Endothelial cell of umbilical vein (primary cell): ENCODE measurements around the gene CELSR3. TPM values are rescaled to one million over a fixed set of nuclear protein-coding genes. Genes with fewer than 3 reads are reported as not detected.

Source experiments
- BruUV-seq: library from RNA; stranded (reverse); fragments of 400-500 nt; replicated peaks from 2 replicates; lab custom pipeline; 2021; lab: Mats Ljungman, UMichigan
- CTCF ChIA-PET: fragments of 300-600, 350-600 bp; sonication (Branson Sonifier 250); formaldehyde crosslinking; loops from one replicate; lab custom pipeline; 2021; ENCODE audit warnings: antibody characterized with exemption, inconsistent platforms; lab: Charles Lee
- POLR2A ChIA-PET: fragments of 300-600, 350-600 bp; sonication (Branson Sonifier 250); formaldehyde crosslinking; loops from one replicate; lab custom pipeline; 2021; ENCODE audit warnings: antibody characterized with exemption, inconsistent platforms; lab: Charles Lee
- DNase-seq: peaks from one replicate; pipeline ENCODE4 v3.0.0-alpha.2; 2011; ENCODE audit warnings: low read depth, low spot score
- FAIRE-seq: peaks from 2 replicates; lab custom pipeline; 2011; peaks lifted over from hg19 to GRCh38; lab: Jason Lieb, UNC
- H2AFZ ChIP-seq: 2 replicates; pipeline ENCODE4 v1.6.0; 2012; ENCODE audit warnings: low read depth, low read length, control low read depth, inconsistent platforms
- H3K27ac ChIP-seq: 2 replicates; pipeline ENCODE4 v1.5.1; 2011; ENCODE audit warnings: low read depth, mild to moderate bottlenecking, control low read depth, low read length, moderate library complexity; ENCODE audit not compliant: insufficient read depth
- H3K27me3 ChIP-seq, 2 experiments: 2 replicates each; pipeline versions ENCODE4 v1.6.0 to v1.6.1; 2011; ENCODE audit warnings: low read length in 2 of 2, mixed read lengths in 1 of 2; ENCODE audit not compliant: control insufficient read depth in 2 of 2, insufficient read depth in 2 of 2
- H3K36me3 ChIP-seq, 2 experiments: 2 replicates in 1 of 2; 3 replicates in 1 of 2; pipeline ENCODE4 v1.5.1; 2011; ENCODE audit warnings: low read length in 2 of 2, mild to moderate bottlenecking in 1 of 2, moderate library complexity in 1 of 2; ENCODE audit not compliant: control insufficient read depth in 2 of 2, insufficient read depth in 2 of 2; ENCODE audit errors: extremely low read depth in 1 of 2
- H3K4me1 ChIP-seq: 3 replicates; pipeline ENCODE4 v1.5.1; 2011; ENCODE audit warnings: mild to moderate bottlenecking, low read length; ENCODE audit not compliant: control insufficient read depth, insufficient read depth; ENCODE audit errors: extremely low read depth
- H3K4me2 ChIP-seq: 2 replicates; pipeline ENCODE4 v1.6.1; 2011; ENCODE audit warnings: low read length, control low read depth, mixed read lengths; ENCODE audit not compliant: insufficient read depth
- H3K4me3 ChIP-seq, 3 experiments: fragments of 200-600 bp in 1 of 3; sonication (generic), shearing (Covaris generic) in 1 of 3; replicated peaks in 1 of 3; 2 replicates each; pipeline ENCODE4 v1.5.1; 2011 to 2016; ENCODE audit warnings: control low read depth in 3 of 3, low read length in 3 of 3, mild to moderate bottlenecking in 2 of 3, inconsistent platforms in 1 of 3, low read depth in 1 of 3, moderate library complexity in 1 of 3; ENCODE audit not compliant: insufficient read depth in 1 of 3
- H3K79me2 ChIP-seq: 2 replicates; pipeline ENCODE4 v1.6.0; 2012; ENCODE audit warnings: low read length, inconsistent platforms; ENCODE audit not compliant: control insufficient read depth, insufficient read depth
- H3K9ac ChIP-seq: replicated peaks from 2 replicates; pipeline ENCODE3; 2011; ENCODE audit warnings: low read length, control low read depth; ENCODE audit not compliant: insufficient read depth; ENCODE audit errors: extremely low read depth
- H3K9me1 ChIP-seq: replicated peaks from 3 replicates; pipeline ENCODE4 v1.6.0; 2011; ENCODE audit warnings: mild to moderate bottlenecking, low read length; ENCODE audit not compliant: control insufficient read depth, insufficient read depth; ENCODE audit errors: extremely low read depth
- H3K9me3 ChIP-seq: replicated peaks from 2 replicates; pipeline ENCODE4 v1.5.1; 2012; ENCODE audit warnings: low read length, inconsistent platforms; ENCODE audit not compliant: control insufficient read depth, insufficient read depth
- H4K20me1 ChIP-seq: replicated peaks from 2 replicates; pipeline ENCODE3; 2011; ENCODE audit warnings: mild to moderate bottlenecking, low read length; ENCODE audit not compliant: control insufficient read depth, insufficient read depth; ENCODE audit errors: extremely low read depth
- EZH2 ChIP-seq: IDR thresholded peaks from 2 replicates; pipeline ENCODE4 v1.6.1; 2012; ENCODE audit warnings: borderline replicate concordance, low read depth, mild to moderate bottlenecking, moderate library complexity, low read length, inconsistent platforms; ENCODE audit not compliant: severe bottlenecking
- FOS ChIP-seq: IDR thresholded peaks from 2 replicates; pipeline ENCODE4 v1.6.1; 2011; ENCODE audit warnings: mild to moderate bottlenecking, low read length, moderate library complexity, borderline replicate concordance; ENCODE audit not compliant: insufficient read depth
- GATA2 ChIP-seq: IDR thresholded peaks from 2 replicates; pipeline ENCODE4 v1.7.0; 2011; ENCODE audit warnings: low read depth, mild to moderate bottlenecking, moderate library complexity, mixed read lengths, low read length; ENCODE audit not compliant: insufficient read length, insufficient read depth
- JUN ChIP-seq: IDR thresholded peaks from 2 replicates; pipeline ENCODE4 v1.6.1; 2011; ENCODE audit warnings: borderline replicate concordance, low read depth; ENCODE audit not compliant: insufficient read length, insufficient read depth
- MYC ChIP-seq: IDR thresholded peaks from one replicate; pipeline ENCODE4 v1.6.1; 2011; ENCODE audit warnings: mild to moderate bottlenecking, low read depth, low read length
- POLR2A ChIP-seq: IDR thresholded peaks from 2 replicates; pipeline ENCODE4 v1.6.1; 2012; ENCODE audit warnings: low read depth, mild to moderate bottlenecking, control low read depth, low read length
- POLR2AphosphoS5 ChIP-seq: IDR thresholded peaks from 2 replicates; pipeline ENCODE4 v1.6.1; 2012; ENCODE audit warnings: low read depth, mild to moderate bottlenecking, control low read depth, low read length, moderate library complexity; ENCODE audit not compliant: insufficient read depth
- dilution Hi-C: fragments of 300-500 bp; cut with MboI; formaldehyde crosslinking; loops from one replicate; pipeline ENCODE4 v1.15.0; 2019; ENCODE audit warnings: low sequenced_read_pairs; ENCODE audit not compliant: extremely low pct_ligation_motif_present
- intact Hi-C: fragments of 100-400 bp; cut with micrococcal nuclease; formaldehyde crosslinking; loops from one replicate; pipeline ENCODE4 v1.10.0; 2022
- polyA plus RNA-seq, 4 experiments: library from polyadenylated mRNA; depleted of rRNA in 3 of 4; stranded (reverse) in 3 of 4; unstranded in 1 of 4; fragments of >200 nt; gene quantifications; 2 replicates each; pipeline versions ENCODE4 v1.2.1 to v1.2.3, GENCODE V29; 2011 to 2012; ENCODE audit warnings: missing spikeins in 1 of 4
- total RNA-seq: library from RNA; stranded (reverse); gene quantifications from 2 replicates; pipeline ENCODE4 v1.2.3, GENCODE V29; 2021
- TF ChIP-seq, protein P1 (sequence below): IDR thresholded peaks from 2 replicates; pipeline ENCODE4 v1.6.1; 2011; ENCODE audit not compliant: insufficient read depth, insufficient read length
- TF ChIP-seq, protein P2 (sequence below), 2 donors: IDR thresholded peaks; 1 replicate in 1 of 2; 2 replicates in 1 of 2; pipeline ENCODE4 v1.5.1; 2011; ENCODE audit warnings: low read length in 2 of 2, mild to moderate bottlenecking in 2 of 2, moderate library complexity in 2 of 2, control low read depth in 1 of 2, inconsistent platforms in 1 of 2, low read depth in 1 of 2; ENCODE audit not compliant: insufficient read depth in 1 of 2; ENCODE audit errors: extremely low read depth in 1 of 2

The CELSR3 gene
- total and polyA plus RNA-seq, 2 donors (not counting 3 experiments of a cell fraction or from before 2014, with no cell fraction given), result 0.25 to 0.71 TPM

DNA sequence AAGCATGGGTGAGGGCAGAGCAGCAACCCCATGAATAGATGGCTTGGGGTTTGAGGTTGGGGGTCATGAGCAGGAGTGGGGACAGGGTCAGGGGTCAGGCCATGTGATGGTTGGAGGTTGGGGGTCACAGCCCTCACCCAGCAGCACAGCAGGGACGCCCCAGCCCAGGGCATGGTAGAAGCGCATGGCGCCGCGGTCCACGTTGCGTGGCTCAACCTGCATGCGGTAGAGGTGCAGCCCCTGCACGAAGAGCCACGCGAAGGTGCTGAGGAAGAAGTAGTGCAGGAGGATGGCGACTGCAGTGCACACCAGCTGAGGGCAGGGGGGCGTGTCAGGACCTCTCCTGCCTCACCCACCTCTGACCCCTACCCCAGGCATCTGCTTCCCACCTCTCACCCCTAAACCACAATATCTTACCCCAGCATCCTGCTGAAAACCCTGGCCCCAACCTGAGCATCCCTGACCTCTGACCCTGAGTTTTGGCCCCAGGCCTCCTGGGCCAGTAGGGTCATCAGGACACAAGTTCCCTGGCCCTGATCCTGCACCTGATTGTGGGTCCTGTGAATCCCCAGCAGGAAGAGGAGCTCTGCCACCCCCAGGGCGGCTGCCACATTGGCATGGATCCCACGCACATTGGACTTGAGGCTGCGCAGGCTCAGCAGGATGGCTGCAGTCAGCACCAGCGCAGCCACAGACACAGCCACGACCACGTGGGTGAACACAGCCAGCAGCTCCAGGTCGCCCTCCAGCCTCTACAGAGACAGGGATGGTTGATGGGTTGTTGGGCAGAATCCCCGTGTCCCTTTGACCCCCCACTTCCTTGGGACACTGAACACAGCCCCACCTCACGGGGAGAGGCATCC lies 17.6 kb downstream of the CELSR3 start:
- Histone ChIP-seq H3K4me1 (no peaks in the 10 kb centered on the region), H3K9ac (no peak overlapping the region), H3K27me3 (no peaks in the 10 kb centered on the region), H2AFZ (no peak overlapping the region), H3K36me3 (no peaks in the 10 kb centered on the region), H3K4me3 (no peak overlapping the region), H3K27ac (no peak overlapping the region), H3K9me1 (no peaks in the 10 kb centered on the region), H4K20me1 (no peaks in the 10 kb centered on the region), H3K79me2 (no peaks in the 10 kb centered on the region), H3K4me2 (no peak overlapping the region), H3K9me3 (no peaks in the 10 kb centered on the region)
- no TSS peak for BruUV-seq
- dilution Hi-C loops, result no loop called here
- ChIA-PET CTCF (interaction anchor here (1.9 kb wide), 1 partner anchor 12 kb away, joined by 8 read pairs; no protein-coding TSS in a partner anchor), POLR2A (no interaction called here)
- FAIRE-seq (no peak), DNase-seq (no peak)
- intact Hi-C loops, result no loop called here
- TF ChIP-seq, protein P1, sequence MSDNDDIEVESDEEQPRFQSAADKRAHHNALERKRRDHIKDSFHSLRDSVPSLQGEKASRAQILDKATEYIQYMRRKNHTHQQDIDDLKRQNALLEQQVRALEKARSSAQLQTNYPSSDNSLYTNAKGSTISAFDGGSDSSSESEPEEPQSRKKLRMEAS, result no peak
- no peak for TF ChIP-seq MYC
- no peak for TF ChIP-seq POLR2A
- TF ChIP-seq, protein P2, sequence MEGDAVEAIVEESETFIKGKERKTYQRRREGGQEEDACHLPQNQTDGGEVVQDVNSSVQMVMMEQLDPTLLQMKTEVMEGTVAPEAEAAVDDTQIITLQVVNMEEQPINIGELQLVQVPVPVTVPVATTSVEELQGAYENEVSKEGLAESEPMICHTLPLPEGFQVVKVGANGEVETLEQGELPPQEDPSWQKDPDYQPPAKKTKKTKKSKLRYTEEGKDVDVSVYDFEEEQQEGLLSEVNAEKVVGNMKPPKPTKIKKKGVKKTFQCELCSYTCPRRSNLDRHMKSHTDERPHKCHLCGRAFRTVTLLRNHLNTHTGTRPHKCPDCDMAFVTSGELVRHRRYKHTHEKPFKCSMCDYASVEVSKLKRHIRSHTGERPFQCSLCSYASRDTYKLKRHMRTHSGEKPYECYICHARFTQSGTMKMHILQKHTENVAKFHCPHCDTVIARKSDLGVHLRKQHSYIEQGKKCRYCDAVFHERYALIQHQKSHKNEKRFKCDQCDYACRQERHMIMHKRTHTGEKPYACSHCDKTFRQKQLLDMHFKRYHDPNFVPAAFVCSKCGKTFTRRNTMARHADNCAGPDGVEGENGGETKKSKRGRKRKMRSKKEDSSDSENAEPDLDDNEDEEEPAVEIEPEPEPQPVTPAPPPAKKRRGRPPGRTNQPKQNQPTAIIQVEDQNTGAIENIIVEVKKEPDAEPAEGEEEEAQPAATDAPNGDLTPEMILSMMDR (IDR thresholded peaks at IDR 0.05; ENCODE audit: extremely low read depth in 1 of 2, insufficient read depth in 1 of 2, low read depth in 1 of 2, low read length in 2 of 2), result no peak
- no peak for TF ChIP-seq GATA2
- TF ChIP-seq FOS, result no peak
- TF ChIP-seq POLR2AphosphoS5, result no peak
- no peak for TF ChIP-seq EZH2
- no peak for TF ChIP-seq JUN
